ENCODE measurements around the gene KCTD4.

DNA sequence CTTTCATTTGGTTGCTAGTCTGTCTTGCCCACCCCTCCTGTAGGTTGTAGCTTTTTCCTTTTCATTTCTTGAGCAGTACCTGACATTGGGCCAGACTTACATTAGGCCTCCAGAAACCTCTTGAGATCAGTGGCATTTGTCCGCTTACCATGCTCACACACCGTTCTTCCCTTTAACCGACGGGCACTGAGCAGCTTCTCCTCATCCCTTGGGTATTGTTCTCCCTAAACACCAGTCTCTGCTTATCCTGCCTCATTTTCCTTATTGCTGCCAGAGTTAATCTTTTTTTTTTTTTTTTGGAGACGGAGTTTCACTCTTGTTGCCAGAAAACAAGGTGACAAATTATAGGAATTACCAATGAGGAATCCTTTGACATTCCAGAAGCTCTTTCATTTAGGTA lies 27.2 kb upstream of the KCTD4 start:
- TF ChIP-seq POLR2AphosphoS5 (IDR thresholded peaks at IDR 0.05; ENCODE audit: low read depth, low read length) = no peak
- no peak for TF ChIP-seq TAF1 (IDR thresholded peaks at IDR 0.05; ENCODE audit: borderline replicate concordance, insufficient read depth, low read length)
- TF ChIP-seq FOXP2 (optimal IDR thresholded peaks at IDR 0.05; ENCODE audit: borderline replicate concordance, extremely low read depth, extremely low read length, insufficient read depth) = no peak
